Ureter (tissue), 1 donor: ENCODE measurements around the gene IKZF3. TPM values are rescaled to one million over a fixed set of nuclear protein-coding genes. Genes with fewer than 3 reads are reported as not detected.

Experiments used
- DNase-seq: peaks from one replicate; pipeline ENCODE4 v3.0.0-alpha.2; 2020; ENCODE audit warnings: low spot score
- total RNA-seq: library from RNA; stranded (reverse); gene quantifications from one replicate; pipeline ENCODE4 v1.2.4, GENCODE V29; 2023
- donor health status: DM: yes; HTN: yes; CAD: no.

Gene IKZF3
- total RNA-seq, 1 donor from 2014 or later: 24.3 TPM

DNA sequence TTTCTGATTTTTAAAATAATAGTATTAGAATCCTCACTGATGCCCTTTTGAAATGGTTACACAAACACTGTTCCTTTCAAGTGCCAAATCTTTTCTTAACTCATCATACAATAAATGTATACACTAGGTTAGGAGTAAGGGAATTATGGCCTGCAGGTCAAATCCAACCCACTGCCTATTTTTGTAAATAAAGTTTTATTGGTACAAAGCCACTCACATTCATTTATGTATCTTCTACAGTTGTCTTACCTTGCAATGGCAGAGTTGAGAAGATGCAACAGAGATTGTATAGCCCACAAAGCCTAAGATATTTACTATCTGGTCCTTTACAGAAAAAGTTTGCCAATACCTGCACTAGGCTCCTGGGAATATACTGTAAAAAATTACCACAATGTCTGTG, 47.8 kb downstream of the IKZF3 start:
- DNase-seq: no peak

DNA sequence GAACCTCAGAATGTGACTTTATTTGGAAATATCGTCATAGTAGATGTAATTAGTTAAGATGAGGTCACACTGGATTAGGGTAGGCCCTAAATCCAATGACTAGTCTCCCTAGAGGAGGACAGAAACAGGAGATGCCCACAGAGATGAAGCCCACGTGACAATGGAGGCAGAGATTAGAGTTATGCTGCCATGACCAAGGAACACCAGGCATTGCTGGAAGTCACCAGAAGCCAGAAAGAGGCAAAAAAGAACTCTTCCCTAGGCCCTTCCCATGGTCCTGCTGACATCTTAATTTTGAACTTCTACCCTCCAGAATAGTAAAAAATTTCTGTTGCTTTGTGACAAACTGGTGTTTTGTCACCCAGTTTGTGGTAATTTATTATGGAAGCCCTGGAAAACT, 49.6 kb downstream of the IKZF3 start:
- no peak for DNase-seq

DNA sequence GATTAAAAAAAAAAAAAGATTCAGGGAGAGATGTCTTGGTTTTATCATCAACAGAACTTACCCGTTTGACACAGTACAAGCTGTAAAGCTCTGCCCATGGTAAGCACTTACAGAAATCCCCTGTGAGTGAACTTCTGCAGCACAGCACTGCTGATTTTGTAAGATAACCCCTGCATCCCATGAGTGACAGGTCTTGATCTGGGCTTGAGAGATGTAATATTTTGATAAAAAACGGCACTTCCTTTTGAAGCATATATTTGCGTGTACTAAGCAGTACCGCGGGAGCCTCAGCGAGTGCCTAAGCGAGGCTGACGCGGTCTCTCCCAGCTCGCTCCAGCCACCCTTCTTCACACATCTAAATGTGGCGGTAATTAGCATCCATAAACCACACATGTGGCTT, 50.5 kb downstream of the IKZF3 start:
- no peak for DNase-seq

DNA sequence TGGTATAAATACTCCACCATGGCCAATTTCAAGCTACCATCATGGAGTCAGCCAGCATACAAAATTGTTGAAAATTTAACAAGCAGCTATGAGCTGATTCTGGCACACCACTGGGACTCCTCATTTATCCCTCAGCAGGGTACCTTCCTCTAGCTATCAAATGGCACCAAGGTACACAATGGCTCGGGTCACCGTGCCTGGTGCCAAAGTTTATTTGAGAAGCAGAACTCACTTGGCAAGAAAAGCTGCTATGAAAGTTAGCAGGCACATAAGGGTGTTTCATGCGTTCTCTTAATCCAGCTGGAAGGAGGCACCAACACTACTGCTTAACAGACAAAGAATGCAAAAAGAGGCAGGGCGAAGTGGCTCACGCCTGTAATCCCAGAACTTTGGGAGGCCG, 51.6 kb downstream of the IKZF3 start:
- no peak for DNase-seq

DNA sequence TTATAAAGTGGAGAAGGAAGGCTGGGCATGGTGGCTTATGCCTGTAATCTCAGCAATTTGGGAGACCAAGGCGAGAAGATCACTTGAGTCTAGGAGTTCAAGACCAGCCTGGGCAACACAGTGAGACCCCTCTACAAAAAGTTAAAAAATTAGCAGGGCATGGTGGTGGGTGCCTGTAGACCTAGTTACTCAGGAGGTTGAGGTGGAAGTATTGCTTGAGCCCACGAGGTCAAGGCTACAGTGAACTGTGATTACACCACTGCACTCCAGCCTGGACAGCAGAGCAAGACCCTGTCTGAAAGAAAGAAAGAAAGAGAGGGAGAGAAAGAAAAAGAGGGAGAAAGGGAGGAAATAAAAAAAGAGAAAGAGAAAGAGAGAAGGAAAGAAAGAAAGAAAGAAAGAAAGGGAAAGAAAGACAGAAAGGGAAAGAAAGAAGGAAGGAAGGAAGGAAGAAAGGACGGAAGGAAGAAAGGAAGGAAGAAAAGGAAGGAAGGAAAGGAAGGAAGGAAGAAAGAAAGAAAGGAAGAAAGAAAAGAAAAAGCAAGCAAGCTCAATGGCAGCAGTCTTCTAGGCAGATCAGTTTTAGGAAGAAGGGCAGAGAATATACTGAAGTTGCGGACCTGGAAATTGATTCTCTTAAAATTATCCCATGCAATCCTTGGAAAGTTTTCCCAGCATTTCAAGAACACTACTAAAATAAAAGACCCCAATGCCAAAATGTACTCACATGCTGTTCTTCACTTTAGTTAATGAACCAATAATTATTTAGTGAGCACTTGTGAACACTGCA, 53.0 kb downstream of the IKZF3 start:
- no peak for DNase-seq

DNA sequence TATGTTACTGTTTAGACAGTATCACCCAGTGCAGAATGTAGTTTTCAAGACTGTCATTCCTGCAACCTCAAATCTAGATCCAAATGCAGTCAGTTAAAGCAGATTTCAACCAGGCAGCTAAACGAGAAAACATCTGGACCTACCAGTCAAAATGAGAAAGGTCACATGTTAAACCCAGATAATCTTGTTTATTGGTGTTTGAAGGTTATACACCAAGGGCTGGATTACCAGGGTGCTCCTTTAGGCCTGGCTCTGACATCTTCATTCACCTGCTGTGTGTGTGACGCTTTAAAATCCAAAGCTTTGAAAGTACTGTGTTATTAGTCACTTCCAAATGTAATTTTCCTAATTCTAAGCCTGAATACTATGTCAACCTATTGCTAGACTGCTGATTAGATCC, 54.9 kb downstream of the IKZF3 start:
- DNase-seq: no peak

DNA sequence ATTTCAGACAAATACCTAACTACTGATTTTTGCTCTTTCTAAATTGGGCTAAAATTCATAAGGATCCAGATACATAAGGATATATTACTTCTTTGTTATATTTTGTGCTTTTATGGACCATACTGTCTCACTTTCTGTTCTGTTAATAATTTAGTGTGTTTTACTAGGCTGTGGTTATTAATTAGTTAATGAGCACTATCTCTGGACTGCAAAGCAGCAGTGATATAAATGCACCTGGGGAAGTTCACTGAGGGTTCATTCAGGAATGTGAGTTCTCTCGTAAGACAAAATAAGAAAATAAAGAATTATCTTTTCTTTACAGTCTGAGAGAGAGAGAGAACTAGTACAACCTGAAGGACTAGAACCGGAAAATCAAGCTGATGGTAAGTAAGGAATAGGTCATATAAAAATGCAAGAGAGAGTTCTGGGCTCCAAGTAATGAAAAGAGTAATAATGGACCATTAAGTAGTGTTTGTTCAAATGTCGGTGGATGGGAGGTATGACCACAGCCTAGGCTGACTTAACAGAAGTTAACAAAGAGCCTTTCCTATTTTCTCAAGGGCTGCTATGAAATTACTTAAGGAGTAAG, 55.6 kb downstream of the IKZF3 start:
- DNase-seq: no peak

DNA sequence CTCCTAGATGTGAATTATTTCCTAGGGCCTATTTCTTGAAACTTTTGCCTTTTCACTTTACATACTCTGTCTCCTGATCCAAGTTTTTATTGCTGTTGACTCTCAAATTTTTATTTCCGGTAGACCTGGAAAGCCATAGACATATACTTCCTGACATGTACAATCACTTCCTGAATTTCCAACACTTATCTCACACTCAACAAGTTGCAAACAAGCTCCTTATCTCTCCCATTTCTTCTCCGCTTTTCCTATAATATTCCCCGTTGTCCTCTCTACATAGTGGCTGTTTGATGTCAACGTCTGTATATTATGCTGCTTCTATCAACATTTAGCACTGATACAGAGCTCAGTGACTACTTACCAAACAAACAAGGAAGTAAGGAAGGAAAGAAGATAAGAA, 59.3 kb downstream of the IKZF3 start:
- DNase-seq: no peak

DNA sequence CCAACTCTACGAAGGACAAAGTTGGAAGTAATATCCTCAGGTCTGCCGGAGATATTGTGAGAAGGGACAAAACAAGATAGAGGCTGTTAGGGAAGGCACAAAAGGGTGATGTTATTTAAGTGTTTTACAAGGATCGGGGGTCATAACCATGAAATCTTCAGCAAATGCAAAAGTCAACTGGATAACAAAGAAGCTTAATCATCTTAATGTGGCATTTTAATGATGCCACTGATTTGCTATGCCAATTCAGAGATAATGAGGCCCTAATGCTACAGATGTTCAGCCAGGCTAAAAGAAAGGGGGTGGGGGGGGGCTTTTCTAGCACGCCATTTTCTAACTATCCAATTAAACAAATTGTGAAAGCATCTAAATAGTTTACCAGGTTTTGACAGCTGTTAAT, 63.1 kb downstream of the IKZF3 start:
- no peak for DNase-seq

DNA sequence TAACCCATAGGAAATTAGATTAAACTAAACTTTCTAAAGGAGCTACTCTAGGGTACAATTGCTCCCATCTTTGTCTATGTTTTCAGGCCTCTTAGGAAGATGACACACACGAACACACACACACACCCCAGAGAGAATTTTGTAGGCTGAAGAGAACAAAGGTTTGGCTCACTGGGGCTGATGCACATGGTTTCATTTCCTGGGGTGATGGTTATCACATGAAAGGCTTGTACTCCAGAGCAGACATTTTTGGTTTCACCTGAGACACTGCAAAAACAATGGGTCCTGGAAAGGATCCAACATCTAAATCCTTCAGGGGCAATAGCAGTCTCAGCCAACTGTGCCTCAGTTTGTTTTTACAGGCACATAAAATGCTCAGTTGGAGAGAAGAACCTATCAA, 63.6 kb downstream of the IKZF3 start:
- DNase-seq: no peak

DNA sequence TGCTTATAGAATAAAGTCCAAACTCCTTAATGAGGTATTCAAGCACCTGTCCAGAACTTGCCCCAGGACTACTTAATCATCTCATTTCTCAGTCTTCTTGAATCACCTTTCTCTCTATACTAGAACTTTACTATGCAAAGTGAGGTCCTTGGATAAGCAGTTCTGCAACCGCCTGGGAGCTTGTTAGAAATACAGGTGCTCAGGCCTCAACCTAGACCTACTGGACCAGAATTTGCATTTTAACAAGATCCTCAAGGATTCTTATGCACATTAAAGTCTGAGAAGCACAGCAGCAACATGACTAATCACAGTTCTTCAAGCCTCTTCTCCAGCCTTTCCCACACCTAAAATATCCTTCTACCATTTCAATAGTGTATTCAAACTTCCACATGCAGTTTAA, 64.7 kb downstream of the IKZF3 start:
- DNase-seq: no peak

DNA sequence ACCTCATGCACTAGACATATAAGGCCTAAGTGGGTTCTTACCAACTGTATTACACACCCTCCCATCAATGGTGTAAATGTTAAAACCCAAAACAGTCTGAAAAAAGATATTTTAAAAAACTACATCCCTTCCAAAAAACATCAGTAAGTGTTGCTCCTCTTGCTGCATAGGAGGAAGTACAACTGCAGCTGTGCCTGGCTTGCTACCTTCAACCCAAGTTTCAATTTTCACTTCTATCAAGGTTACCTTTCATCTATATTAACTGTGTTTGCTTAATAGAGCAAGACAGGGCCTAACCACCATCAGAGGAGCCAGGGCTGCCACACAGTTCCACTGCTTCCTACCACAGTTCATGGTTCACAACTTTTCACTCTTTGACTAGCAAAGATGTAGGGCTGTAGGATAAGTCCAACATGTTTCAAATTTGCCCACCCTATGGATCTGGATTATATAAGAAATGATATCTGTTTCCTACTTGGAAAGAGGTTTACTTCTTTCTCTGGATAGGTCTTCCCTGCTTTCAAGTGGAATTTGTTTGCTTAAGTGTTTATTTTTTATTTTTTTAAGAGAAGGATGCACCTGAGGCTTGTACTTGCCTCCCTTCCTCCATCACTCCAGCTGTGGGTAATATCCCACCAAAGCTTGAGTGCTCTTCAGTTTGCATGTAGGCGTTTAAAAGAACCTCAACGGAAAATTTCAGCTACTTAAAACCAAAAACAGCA, 69.7 kb downstream of the IKZF3 start:
- DNase-seq: no peak

DNA sequence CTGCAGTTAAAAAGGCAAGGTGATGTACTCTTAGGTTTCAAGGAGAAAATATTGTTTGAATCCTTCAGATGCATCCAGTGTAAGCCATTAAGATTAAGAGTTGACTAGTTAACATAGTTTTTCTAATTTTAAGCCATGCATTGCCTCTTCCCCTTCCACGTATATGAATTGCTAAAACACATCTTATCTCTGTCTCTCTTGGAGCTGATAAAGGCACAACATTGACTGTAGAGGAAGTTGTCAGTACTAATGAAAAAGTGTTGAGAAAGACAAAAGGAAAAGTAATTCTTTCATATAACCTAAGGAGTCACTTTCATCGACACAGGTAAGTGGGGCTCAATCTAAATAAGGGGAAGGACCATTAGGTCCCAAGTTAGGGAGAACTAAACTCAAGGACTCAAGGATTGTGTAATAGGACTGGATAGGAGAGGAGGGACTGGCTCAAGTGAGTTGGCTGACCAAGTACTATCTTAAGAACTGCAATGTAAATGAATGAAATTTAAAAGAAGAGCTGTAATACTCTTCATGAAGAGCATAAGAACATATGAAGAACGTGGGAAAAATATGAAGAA, 70.7 kb downstream of the IKZF3 start:
- no peak for DNase-seq

DNA sequence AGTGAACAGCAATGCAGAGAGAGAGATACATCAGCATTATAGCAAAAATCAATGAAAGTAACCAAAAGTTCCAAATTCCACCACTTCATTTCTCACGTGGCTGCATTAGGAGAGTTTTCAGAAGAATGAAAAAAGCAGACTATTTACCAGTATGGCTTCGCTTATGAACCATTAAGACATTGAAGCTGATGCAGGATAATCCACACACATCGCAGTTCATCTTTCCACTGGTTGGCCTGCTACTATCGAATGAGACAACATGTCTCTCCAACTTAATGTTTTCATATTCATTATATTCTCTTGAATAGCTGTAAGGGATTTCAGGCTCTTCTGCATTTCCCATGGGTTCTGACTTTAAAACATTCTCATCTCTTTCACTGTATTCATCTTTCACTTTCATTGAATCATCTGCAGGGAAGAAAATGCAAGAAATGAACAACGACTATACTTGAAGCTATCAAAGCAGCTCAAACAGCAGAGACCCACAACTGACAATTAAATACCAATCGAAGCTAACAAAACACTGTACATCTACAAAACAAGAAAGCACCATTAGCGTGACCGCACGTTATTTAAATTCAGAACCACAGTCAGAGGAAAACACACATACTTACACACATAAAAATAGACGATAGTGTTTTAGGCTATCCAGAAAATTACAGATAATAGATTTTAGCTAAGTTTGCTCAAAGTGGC, 71.4 kb downstream of the IKZF3 start:
- DNase-seq: no peak

DNA sequence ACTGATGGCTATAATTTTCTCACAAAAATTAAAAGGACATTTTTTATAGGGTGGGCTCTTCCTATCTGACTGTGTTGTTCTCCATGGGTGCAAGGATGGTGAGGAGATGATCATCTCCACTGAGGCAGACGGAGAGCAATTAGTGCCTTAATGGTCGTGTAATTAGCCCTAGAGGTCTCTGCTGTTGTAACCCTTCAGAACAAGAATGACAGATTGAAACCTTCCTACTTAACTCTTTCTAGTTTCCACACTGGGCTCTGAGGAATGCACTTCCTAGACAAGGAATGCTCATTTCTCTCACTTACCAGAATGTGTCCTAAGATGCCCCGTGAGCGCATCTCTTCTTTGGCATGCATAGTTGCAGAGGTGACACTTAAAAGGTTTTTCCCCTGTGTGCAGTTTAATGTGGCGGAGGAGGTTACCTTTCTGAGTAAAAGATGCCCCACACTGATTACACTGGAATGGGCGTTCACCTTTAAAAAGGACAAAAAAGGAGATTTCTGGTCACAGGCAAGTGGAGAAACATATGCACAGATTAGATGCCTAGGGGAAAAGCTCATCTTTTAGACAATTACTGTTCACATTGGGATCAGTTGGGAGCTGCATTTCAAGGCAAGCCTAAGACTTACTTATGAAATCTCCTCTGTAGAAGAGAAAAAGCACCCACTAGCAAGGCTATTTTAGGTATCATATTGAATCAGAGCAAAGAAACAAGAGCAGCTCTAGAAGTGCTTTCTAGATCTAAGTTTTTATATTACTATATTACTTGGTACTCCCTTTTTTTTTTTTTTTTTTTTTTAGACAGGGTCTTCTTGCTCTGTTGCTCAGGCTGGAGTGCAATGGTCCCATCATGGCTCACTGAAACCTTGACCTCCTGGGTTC, 72.8 kb downstream of the IKZF3 start:
- no peak for DNase-seq

DNA sequence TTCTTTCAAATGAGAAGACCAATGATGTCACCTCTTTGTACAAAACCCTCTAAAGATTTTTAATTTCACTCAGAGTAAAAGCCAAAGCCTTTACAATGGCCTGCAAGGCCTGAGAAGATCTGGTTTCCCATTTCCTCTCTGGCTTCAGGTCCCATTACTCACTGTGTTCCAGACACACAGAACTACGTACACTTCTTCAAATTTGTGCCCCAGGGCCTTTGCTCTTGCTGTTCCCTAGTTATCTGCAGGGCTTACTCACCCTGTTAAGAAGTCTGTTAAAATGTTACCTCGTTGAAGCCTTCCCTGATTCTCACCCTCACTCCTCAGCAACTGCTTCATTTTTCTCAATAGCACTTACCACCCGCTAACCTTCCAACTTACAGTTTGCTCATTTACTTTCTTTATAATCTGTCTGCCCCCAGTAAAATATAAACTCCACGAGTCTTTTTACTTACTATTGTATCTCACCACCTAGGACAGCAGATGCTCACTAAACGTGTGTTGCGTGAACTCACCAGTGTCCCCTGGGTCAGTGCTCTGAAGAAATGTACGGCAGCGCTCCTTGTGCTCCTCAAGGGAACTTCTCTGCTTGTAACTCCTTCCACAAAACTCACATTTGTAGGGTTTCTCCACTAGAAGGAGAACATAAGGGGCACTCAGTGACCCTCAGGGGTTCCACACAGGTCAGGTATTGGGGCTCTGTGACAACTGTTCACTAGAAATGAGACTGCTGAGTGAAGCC, 76.2 kb downstream of the IKZF3 start:
- DNase-seq: no peak

DNA sequence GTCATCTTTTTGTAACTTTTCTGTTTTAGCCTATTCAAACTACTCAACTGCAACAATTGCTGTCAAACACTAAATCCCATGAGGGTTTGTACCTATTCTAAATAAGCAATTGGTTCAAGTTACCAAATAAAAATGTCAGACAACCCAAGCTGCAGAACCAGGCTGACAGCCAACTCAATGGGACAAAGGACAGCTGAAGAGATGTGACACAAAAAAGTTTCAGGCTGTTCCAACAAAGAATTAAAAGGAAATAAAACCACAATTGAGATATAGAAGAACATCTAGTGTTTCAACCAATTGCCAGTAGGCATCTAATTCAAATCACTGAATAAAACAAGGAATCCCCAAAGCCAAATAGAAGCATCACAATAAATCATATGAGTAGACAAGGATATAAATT, 77.1 kb downstream of the IKZF3 start:
- DNase-seq: no peak

DNA sequence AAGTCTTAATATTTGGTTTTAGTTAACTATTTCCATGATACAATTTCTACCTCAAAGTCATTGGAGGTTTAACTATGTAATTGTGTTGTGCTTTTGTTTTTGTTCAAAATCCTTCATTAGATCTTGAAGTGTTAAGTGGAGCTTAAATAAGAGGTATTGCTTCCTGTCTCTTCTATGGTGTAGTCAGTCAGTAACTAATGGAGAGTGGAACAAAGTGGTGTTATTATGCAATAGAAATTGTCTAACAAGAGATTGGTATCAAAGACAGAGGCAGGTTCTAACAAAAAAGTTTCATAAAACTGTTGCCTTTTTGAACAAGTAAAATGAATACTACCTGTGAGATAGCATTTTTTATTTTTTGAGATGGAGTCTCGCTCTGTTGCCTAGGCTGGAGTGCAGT, 81.1 kb downstream of the IKZF3 start:
- no peak for DNase-seq

DNA sequence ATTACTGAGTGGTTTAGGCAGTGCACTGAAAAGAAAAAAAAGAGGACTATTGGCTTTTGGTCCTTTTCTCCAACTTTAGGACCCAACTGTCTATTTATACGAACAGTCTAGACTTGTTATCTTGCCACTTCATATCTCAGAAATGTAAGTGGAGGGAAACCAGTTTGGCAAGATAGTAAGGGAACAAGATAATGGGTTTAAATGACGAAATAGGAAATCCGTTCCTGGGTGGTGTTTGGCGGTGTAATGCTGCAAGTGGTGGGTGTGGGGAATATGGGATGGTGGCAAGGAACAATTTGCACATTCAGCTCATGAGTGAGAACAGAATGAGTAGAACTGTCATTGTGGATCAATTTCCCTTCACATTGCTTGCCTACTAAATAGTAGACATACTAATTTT, 81.6 kb downstream of the IKZF3 start:
- DNase-seq: peak; percentile 52

DNA sequence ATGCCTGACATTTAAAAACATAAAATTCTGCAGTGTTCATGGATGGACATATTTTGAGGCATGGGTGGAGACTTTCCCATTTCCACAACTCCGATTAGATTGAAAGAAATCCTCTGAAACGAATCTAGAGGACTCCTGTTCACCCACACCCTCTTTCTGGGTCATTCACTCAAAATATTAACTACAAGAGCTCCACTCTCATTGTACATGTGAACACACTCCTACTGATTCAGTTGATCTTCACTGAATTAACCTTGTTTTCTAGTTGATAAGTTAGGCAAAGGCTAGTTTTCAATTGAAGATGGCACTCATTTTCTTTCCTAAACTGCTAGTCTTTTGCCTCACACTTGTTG, 82.3 kb downstream of the IKZF3 start:
- no peak for DNase-seq
